Natural killer cell (primary cell): ENCODE results near the gene STARD3. TPM values are rescaled to one million over a fixed set of nuclear protein-coding genes. Genes with fewer than 3 reads are reported as not detected.
A peak's percentile ranks its signal among the peaks of the same experiment; 100 is the strongest.

Experiments used
- ATAC-seq, 3 donors: fragments of 150-1000 bp in 2 of 3; fragments of 200-7000 bp in 1 of 3; cut with Tn5 transposase; 1 replicate in 1 of 3; 2 replicates in 2 of 3; pipeline ENCODE4 v1.10.0; 2021; ENCODE audit warnings: mild to moderate bottlenecking in 2 of 3, moderate library complexity in 2 of 3
- DNase-seq, 2 donors: peaks; one replicate each; pipeline versions ENCODE4 v3.0.0 to v3.0.0-alpha.2; 2013 to 2021; ENCODE audit warnings: mixed read lengths in 1 of 2
- H3K27ac ChIP-seq: one replicate; pipeline ENCODE4 v1.5.1; 2013; ENCODE audit warnings: mild to moderate bottlenecking, low read length
- H3K27me3 ChIP-seq: one replicate; pipeline ENCODE4 v1.6.1; 2013; ENCODE audit warnings: low read length; ENCODE audit not compliant: control insufficient read depth, insufficient read depth
- H3K36me3 ChIP-seq: one replicate; pipeline ENCODE4 v1.6.1; 2013; ENCODE audit warnings: low read length; ENCODE audit not compliant: control insufficient read depth, insufficient read depth
- H3K4me1 ChIP-seq: one replicate; pipeline ENCODE4 v1.6.1; 2013; ENCODE audit warnings: low read length; ENCODE audit not compliant: control insufficient read depth, insufficient read depth
- H3K4me3 ChIP-seq: one replicate; pipeline ENCODE4 v1.5.1; 2013; ENCODE audit warnings: low read length
- H3K9me3 ChIP-seq: one replicate; pipeline ENCODE4 v1.6.1; 2013; ENCODE audit warnings: low read length; ENCODE audit not compliant: control insufficient read depth, insufficient read depth
- H3K27ac Mint-ChIP-seq, 2 donors: one replicate each; pipeline ENCODE4 v1.8.0; 2022; ENCODE audit warnings: mild to moderate bottlenecking in 2 of 2, mixed read lengths in 2 of 2, moderate library complexity in 1 of 2
- H3K27me3 Mint-ChIP-seq, 2 donors: one replicate each; pipeline ENCODE4 v1.8.0; 2022; ENCODE audit warnings: low read depth in 2 of 2, mixed read lengths in 2 of 2
- H3K36me3 Mint-ChIP-seq: one replicate; pipeline ENCODE4 v1.8.0; 2022; ENCODE audit warnings: mixed read lengths
- H3K4me1 Mint-ChIP-seq, 2 donors: one replicate each; pipeline ENCODE4 v1.8.0; 2022; ENCODE audit warnings: mixed read lengths in 2 of 2
- H3K4me3 Mint-ChIP-seq: one replicate; pipeline ENCODE4 v1.8.0; 2022; ENCODE audit warnings: mild to moderate bottlenecking, moderate library complexity, mixed read lengths
- H3K9me3 Mint-ChIP-seq, 2 donors: one replicate each; pipeline ENCODE4 v1.8.0; 2022; ENCODE audit warnings: mixed read lengths in 2 of 2
- CTCF ChIP-seq: fragments of 200-600 bp; IDR thresholded peaks from one replicate; pipeline ENCODE4 v1.8.0; 2022; ENCODE audit warnings: antibody characterized with exemption
- WGBS: methylation state at CpG from one replicate; pipeline ENCODE4 v1.1.7; 2013; ENCODE audit warnings: missing lambda C conversion rate; ENCODE audit not compliant: insufficient coverage; 5-methylcytosine and 5-hydroxymethylcytosine counted together
- intact Hi-C: fragments of 100-400 bp; cut with micrococcal nuclease; formaldehyde crosslinking; loops from one replicate; pipeline ENCODE4 v1.14.2; 2022
- total RNA-seq, 4 donors: library from RNA; stranded (reverse); fragments of 120-200 nt in 1 of 4; gene quantifications; one replicate each; pipeline versions ENCODE4 v1.2.3 to v1.2.4, GENCODE V29; 2013 to 2022

STARD3 gene
- total RNA-seq, 3 donors from 2014 or later (not counting 1 experiment from before 2014, with no cell fraction given): 97.1 to 115 (median 105) TPM

GRCh38 chr17:39602533-39603303 is 34.2 kb upstream of the STARD3 start:
- intact Hi-C loops: no loop called here
- no peaks in the 10 kb centered on the region for H3K36me3 Mint-ChIP-seq

GRCh38 chr17:39603304-39604016 is 33.5 kb upstream of the STARD3 start:
- no peak overlapping the region for H3K4me3 Mint-ChIP-seq
- intact Hi-C loops: no loop called here
- 9% methylated on average over 13 of the region's 14 CpGs for WGBS

More at GRCh38 chr17:39602533-39603303, 34.2 kb upstream of the STARD3 start:
- peaks cover 72% of the 10 kb centered on the region for H3K27me3 ChIP-seq
- Mint-ChIP-seq H3K4me3 (no peak overlapping the region), H3K27me3 (peaks cover 39 to 73% of the 10 kb centered on the region in 2 donors), H3K27ac (no peak overlapping the region), H3K9me3 (no peaks in the 10 kb centered on the region), H3K4me1 (peaks cover 0 to 18% of the 10 kb centered on the region in 2 donors)
- 51% methylated on average over 3 of the region's 4 CpGs for WGBS
- H3K4me1 ChIP-seq: peaks cover 42% of the 10 kb centered on the region
- no peak overlapping the region for H3K4me3 ChIP-seq
- H3K9me3 ChIP-seq: no peaks in the 10 kb centered on the region
- TF ChIP-seq CTCF: no peak
- ATAC-seq: no peak
- H3K36me3 ChIP-seq: no peaks in the 10 kb centered on the region
- H3K27ac ChIP-seq: no peak overlapping the region
- no peak for DNase-seq

GRCh38 chr17:39604911-39605491 is 31.9 kb upstream of the STARD3 start:
- Mint-ChIP-seq H3K27me3 (peaks cover 55 to 71% of the 10 kb centered on the region in 2 donors), H3K4me3 (no peak overlapping the region), H3K36me3 (no peaks in the 10 kb centered on the region), H3K9me3 (no peaks in the 10 kb centered on the region), H3K4me1 (peaks cover 0 to 13% of the 10 kb centered on the region in 2 donors), H3K27ac (no peak overlapping the region)
- H3K27ac ChIP-seq: no peak overlapping the region
- intact Hi-C loops: no loop called here
- no peaks in the 10 kb centered on the region for H3K9me3 ChIP-seq
- WGBS: 7% methylated on average over 31 of the region's 31 CpGs
- peak in 1 of 2 donors; percentile 10 for DNase-seq
- no peak overlapping the region for H3K4me3 ChIP-seq
- no peaks in the 10 kb centered on the region for H3K36me3 ChIP-seq
- no peak for TF ChIP-seq CTCF
- ATAC-seq: no peak
- H3K4me1 ChIP-seq: peaks cover 36% of the 10 kb centered on the region
- H3K27me3 ChIP-seq: peaks cover 66% of the 10 kb centered on the region

More at GRCh38 chr17:39603304-39604016, 33.5 kb upstream of the STARD3 start:
- no peaks in the 10 kb centered on the region for H3K36me3 Mint-ChIP-seq
- Histone ChIP-seq H3K27me3 (peaks cover 72% of the 10 kb centered on the region), H3K4me3 (no peak overlapping the region), H3K36me3 (no peaks in the 10 kb centered on the region), H3K4me1 (peaks cover 42% of the 10 kb centered on the region), H3K27ac (no peak overlapping the region), H3K9me3 (no peaks in the 10 kb centered on the region)
- peak in 1 of 2 donors; percentile 30 for DNase-seq
- H3K9me3 Mint-ChIP-seq: no peaks in the 10 kb centered on the region
- no peak for TF ChIP-seq CTCF
- peaks cover 0 to 18% of the 10 kb centered on the region in 2 donors for H3K4me1 Mint-ChIP-seq
- peaks cover 43 to 71% of the 10 kb centered on the region in 2 donors for H3K27me3 Mint-ChIP-seq
- no peak for ATAC-seq
- no peak overlapping the region for H3K27ac Mint-ChIP-seq
